LoVo (cell line): ENCODE measurements around the gene VPS33B.
"Not testable (repeated sequence)": the region's sequence is repeated elsewhere in the genome, so short reads cannot be mapped to it uniquely, and the experiment has no call there.

Experiments
- DNase-seq: peaks from one replicate; pipeline ENCODE4 v3.0.0-alpha.2; 2016; ENCODE audit warnings: low spot score

The VPS33B gene

DNA sequence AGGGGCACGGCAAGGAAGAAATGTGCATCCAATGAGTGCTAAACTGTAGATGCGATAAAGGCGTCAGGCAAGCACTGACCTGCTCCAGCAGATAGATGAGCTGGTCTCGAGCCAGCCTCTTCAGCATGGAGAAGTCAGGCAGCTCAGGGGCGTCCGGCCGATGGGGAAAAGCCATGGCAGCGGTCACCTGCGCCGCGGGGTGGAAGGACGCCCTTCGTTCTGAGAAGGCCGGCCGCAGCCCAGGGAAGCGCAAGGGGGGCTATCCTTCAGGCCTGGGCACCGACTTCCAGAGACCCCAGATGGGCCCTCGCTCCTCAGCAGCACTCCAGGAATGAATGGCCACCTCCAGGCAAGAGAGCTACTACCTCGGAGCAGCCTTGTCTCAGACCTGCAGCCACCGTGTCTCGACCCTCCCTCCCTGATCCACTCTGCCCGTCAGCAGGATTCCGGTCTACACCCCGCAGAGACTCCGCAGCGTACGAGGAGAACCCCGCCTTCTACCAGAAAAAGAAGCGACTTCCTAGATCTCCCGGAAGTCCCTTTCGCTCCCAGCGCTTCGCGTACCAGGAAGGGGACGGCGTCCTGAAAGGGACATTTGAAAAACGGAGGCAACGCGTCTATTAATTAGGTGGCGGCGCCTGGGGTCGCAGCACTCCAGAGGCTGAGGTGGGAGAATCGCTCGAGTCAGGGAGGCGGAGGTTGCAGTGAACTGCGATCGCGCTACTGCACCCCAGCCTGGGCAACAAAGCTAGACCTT is at the start of gene VPS33B:
TSS of gene VPS33B (minus strand) at position 520 of the 757 bp plus-strand sequence. CDS start at position 175, 345 bp downstream.
- DNase-seq: peak; percentile 90

DNA sequence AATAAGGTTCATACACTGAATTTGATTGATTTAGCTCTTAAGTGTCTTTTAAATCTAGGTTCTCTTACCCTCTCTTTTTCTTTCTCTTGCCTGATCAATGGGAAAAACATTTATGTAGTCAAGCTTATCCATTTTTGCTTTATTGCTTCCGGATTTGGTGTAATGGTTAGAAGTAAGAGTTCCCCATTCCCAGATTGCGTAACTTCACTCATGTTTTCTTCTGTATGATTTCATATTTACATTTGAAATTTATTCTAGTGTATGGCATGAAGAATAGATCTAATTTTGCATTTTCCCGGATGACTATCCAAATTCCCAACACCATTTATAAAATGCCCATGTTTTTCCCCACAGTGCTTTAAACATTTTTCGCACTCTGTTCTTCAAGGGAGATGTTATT is 49.8 kb upstream of the VPS33B start:
- DNase-seq: no peak

DNA sequence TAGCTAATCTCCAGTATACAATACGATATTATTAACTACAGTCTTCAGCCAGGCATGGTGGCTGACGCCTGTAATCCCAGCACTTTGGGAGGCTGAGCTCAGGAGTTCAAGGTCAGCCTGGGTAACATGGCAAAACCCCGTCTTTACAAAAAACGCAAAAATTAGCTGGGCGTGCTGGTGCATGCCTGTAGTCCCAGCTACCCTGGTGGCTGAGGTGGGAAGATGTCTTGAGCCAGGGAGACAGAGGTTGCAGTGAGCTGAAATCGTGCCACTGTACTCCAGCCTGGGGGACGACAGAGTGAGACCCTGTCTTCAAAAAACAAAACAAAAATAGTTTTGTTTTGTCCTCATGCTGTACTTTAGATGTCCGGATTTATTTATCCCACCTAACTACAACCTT is 48.5 kb upstream of the VPS33B start:
- DNase-seq: no peak

DNA sequence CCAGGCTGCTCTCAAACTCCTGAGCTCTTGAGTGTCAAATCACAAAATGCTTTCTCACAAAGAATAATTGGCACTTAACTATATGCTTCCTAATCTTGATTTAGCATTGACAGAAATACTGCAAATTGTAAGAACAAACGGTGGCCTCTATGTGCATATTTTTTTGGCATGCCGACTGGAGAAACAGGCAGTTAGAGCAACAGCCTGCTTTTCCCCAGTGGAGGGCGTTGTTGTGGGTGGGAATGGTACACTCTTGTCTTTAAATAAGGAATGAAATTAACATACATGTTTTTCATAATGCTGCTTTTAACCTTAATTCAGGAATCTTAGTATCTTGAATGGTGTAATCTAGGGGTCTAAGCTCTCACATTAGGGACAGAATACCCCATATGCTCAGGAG is 46.6 kb upstream of the VPS33B start:
- DNase-seq: no peak

DNA sequence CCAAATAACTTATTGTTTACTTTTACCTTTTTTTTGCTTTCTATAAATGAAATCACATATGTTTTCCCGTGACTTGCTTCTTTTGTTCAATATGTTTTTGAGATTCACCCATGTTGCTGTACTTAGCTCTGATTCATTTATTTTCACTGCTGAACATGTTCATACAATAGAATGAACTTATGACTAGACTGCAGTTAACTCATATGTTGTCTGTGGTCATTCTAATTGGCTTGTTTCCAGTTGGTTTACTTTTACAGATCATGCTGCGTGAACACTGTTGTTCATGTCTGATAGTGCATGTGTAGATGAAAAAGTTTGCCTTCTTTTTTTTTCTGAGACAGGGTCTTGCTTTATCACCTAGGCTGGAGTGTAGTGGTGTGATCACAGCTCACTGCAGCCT is 46.0 kb upstream of the VPS33B start:
- DNase-seq: no peak

DNA sequence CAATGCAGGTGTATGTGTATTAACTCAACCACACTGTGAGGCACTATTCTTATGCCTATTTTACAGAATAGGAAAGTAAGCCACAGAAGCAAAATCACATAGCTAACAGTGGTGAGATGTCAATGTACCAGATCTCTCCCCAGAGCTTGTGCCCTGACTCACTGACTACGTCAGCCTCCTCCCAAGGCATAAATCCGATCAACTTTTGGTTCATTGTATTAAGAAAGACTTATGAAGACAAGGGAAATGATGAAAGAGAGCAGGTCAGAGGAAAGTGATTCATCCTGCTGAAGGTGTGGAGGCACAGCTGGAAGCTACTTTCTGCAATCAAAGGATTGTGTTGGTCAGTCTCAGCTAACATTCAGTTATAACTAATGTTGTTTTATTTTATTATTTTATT is 44.6 kb upstream of the VPS33B start:
- DNase-seq: no peak

DNA sequence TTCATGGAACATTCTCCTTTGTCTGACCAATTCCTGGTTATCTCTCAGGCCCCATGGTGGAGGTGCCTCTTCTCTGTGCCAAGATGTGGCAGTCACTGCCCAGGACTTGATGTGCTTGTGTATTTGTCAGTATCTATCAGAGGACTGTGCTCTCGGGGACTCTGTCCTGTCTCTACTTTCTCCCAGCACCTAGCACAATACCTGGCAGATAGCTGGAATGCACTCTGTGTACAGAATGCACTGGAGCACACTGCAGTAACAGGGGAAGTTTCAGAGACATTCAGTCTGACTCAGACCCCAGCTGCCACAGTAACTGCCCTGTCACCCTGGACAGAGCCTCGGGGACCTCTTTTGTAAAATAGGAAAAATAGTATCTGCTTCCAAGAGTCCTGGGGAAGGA is 43.1 kb upstream of the VPS33B start:
- DNase-seq: no peak

DNA sequence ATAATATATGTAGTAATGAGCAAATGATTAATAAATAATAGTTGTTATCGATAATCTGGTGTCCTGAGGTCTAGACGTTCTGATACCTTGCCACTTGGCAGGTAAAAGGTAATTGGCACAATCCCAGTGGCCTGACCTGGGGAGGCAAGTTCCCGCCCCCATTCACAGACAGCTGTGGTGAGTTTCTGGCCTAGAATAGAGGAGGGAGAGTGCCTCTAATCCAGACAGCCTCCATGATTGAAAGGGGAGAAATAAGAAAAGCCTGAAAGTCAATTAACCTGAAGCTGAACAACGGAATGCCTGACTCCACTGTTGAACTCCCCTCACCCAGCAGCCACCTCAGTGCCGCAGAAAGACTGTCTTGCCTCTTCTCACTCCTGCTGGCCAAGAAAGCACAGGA is 39.6 kb upstream of the VPS33B start:
- no peak for DNase-seq

DNA sequence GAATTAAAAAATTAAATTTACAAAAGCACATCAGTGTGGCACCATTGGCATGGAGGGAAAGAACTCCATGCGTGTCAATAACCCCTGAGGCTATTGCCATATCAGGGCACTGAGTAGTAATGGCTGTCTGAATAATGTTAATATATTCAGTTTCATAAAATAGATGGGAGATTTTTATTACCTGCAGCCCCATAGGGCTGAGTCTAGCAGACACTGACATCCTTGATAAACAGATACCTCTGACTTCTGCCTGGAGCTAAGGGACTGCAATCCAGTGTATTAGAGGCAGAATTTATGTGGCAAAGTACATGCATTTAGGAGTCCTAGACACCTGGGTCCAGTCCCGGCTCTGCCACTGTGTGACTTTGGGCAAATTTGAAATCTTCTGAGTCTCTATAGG is 38.8 kb upstream of the VPS33B start:
- no peak for DNase-seq

DNA sequence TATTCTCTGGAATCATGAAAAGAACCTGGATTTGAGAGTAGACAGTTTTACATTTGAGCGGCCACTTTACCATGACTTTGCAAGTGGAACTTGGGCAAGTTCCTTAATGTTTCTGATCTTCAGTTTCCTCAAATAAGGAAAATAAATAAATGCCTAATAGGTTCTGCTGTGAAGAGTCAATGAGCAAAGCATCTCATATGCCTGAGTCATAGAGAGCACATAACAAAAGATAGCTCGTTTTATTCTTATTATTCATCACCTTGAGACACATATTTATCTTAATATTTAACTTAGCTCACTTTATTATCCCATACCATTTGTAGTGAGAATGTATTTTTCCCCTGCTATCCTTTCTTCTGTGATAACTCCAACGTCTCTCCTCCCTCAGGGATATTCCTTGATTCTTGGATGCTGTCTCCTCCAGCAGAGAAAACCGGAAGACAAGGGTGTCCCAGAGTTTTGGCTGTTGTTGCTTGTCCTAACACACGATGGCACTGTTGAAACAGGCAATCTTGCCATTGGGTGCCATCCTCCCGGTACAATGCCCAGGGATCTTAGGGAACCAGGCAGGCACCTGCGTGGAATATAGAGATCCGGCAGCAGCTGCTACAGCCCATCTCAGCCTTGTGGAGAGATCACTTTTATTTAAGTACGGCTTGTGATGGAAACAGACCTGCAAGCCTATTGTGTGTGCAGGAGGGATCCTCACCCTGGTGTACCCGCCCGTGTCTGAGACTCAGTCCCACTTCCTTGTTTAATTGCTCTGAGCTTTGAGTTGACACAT is 33.3 kb upstream of the VPS33B start:
- DNase-seq: peak; percentile 81

DNA sequence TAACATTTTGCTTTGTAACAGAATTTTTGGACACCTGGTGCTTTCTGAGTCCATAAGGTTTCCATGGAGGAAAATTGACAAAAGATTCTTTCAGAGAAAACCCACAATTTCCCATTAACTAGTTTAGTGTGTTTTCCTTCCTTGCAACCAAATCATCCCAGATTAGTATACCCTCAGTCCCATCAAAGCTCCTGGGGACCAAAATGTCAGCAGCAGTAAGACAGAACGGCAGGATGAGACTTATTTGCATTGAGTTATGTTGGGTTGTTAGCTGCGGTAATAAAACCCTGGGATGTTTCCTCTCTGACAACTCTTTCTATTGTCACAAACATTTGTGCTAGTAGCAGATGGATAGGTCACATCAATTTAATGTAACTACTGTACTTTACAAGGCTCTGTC is 32.4 kb upstream of the VPS33B start:
- DNase-seq: no peak

DNA sequence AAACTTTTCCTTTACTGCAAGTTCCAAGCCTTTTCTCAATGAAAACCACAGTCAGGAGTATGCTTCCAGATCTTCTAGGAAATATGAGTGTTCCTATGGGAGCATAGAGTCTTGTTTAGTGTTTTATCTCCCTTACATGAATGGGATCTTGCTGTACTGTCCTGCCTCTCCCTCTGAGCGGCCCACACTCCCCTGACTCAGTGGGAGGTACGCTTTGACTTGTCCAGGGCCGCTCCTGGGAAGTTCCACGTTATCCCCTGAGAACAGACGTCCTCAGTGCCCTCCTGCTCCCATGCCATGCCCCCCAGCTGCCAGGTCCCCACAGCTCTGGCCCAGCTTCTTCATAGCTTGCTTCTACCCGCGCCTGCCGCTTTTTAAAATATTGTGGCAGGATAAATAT is 28.9 kb upstream of the VPS33B start:
- no peak for DNase-seq

DNA sequence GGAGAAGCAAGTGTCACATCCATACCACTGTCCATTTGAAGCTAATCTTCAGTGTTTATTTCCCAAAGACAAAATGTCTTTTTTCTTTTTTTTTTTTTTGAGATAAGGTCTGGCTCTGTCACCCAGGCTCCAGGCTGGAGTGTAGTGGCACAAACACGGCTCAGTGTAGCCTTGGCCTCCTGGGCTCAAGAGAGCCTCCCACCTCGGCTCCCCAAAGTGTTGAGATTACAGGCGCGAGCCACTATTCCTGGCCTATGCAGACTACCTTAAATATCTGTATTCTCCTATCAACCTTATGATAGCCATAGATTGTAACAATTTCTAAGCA is 27.7 kb upstream of the VPS33B start:
- no peak for DNase-seq

DNA sequence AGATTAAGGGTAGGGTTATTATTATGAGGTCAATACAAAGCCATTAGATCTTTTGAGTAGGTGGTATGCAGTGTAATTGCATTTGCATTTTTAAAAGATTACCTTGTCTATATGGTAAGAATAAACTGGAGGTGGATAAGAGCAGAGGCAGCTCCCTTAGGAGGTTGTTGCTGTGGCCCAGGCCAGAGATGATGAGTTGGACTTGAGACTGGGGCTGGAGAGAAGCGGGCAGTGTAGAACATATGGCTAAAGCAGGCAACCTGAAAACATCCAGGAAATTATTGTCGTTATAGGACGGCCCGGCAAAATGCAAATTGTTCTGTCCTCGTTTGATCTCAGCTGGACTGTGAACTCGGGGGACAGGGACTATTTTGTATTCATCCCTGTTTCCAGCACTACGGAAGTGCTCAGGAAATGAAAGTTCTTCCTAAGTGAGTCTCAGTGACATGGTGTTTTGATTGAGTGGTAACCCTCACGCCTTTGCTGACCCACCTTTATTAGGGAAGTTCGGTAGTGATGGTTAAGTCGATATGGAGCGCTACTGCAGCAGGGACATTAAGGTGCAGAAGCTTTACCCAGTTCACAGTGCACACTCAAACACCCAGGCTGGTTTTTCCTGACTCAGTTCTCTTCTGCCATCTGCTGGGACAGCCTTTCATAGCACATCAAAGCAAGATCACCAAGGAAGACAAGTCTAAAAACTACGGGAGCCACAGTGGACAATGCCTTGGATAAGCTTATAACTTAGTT is 27.2 kb upstream of the VPS33B start:
- peak; percentile 67 for DNase-seq

DNA sequence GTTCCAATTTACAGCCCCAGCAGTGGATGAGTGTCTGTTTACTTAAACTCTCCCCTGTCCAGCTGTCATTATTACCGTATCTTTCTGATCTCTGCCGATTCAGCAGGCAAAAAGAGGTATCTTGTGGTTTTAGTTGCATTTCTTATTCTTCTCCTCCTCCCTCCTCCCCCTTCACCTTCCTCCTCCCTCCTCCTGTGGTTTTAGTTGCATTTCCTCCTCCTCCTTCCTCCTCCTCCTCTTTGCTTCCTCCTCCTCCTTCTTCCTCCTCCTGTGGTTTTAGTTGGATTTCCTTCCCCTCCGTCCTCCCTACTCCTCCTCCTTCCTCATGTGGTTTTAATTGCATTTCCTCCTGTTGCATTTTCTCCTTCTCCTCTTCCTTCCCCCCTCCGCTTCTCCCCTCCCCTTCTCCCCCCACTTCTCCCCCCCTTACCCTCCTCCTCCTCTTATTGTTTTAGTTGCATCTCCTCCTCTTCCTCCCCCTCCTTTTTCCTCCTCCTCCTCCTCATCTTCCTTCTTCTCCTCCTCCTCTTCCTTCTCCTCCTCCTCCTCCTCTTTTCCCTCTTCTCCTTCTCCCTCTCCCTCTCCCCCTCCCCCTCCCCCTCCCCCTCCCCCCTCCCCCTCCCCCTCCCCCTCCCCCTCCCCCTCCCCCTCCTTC is 25.3 kb upstream of the VPS33B start:
- DNase-seq: no peak

DNA sequence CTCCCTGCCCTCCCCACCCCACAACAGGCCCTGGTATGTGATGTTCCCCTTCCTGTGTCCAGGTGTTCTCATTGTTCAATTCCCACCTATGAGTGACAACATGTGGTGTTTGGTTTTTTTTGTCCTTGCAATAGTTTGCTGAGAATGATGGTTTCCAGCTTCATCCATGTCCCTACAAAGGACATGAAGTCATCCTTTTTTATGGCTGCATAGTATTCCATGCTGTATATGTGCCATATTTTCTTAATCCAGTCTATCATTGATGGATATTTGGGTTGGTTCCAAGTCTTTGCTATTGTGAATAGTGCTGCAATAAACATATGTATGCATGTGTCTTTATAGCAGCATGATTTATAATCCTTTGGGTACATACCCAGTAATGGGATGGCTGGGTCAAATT is 23.7 kb upstream of the VPS33B start:
- not testable (repeated sequence) for DNase-seq

DNA sequence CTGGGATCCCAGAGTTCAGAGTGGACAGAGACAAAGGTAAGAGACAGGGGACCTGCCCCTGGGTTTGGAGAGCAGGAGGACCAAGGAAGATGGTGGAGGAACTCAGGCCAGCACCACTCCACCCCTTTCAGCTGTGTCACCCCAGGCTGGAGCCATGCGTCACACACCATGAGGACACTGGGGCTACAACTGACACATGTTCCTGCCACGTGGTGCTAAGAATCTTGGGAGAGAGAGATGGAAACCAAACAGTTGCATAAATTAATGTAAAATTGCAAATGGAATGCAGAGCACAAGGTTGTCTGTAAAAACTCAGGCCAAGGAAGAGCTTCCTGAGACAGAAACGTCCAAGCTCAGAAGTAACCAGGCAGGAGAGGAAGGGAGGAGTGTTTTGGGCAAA is 22.7 kb upstream of the VPS33B start:
- no peak for DNase-seq

DNA sequence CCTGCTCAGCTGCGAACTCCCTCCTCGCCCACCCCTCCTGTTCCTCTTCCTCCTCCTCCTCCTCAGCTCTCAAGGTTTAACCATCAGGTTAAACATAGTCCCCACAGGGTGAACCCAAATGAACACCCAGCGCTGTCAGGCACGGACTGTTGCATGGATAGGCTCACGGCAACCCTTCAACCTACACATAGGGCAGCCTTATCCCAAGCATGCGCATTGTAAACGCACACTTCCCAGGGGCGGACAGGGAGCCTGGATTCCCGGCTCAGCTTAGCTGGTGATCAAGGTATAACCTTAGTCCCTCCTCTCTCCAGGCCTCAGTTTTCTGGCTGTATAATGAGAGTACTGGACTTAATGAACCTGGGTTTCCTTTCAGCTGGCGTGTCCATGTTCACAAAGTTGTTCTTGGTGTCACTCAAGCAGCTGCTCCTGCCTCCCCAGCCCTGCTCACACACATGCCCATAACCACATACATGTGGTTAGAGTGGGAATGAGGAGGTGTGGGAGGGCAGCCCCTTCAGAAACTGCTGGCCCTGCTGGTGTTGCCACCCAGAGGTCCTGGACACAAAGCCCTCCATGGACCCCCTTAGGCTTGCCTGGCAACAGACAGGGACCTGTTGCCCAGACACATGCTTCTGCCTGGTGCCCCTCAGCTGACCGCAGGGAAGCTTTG is 20.9 kb upstream of the VPS33B start:
- no peak for DNase-seq

DNA sequence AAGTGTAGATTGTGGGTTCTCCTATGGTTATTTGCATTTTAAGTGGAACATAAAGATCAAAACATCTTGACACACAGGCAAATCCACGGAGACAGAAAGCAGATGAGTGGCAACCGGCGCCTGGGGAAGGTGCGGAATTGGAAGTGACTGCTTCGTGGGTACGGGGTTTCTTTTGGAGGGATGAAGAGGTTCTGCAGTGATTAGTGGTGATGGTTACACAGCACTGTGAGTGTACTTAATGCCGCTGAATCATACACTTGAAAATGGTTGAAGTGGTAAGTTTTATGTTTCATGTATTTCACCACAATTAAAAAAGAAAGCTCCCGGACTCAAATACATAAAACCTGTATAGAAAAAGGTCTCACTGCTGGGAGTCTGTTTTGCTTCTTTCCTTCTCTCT is 18.5 kb upstream of the VPS33B start:
- DNase-seq: no peak

DNA sequence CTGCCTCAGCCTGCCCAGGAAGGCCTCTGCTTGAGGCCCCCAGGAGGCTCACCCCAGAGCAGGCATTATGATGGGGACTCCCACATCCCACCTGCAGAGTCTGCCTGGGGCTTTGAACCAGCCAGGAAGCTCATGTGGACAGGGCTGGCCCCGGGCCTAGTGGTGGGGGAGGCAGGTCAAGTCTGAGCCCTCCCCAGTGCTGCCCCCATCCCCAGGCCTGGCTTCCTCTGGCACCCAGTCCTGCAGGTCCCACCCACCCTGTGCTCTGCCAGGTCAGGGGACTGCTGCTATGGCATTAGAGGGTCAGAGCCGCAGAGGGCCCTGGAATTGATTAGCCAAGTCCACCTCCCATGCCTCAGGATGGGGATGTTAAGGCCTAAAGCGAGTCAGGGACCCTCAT is 17.6 kb upstream of the VPS33B start:
- DNase-seq: no peak

DNA sequence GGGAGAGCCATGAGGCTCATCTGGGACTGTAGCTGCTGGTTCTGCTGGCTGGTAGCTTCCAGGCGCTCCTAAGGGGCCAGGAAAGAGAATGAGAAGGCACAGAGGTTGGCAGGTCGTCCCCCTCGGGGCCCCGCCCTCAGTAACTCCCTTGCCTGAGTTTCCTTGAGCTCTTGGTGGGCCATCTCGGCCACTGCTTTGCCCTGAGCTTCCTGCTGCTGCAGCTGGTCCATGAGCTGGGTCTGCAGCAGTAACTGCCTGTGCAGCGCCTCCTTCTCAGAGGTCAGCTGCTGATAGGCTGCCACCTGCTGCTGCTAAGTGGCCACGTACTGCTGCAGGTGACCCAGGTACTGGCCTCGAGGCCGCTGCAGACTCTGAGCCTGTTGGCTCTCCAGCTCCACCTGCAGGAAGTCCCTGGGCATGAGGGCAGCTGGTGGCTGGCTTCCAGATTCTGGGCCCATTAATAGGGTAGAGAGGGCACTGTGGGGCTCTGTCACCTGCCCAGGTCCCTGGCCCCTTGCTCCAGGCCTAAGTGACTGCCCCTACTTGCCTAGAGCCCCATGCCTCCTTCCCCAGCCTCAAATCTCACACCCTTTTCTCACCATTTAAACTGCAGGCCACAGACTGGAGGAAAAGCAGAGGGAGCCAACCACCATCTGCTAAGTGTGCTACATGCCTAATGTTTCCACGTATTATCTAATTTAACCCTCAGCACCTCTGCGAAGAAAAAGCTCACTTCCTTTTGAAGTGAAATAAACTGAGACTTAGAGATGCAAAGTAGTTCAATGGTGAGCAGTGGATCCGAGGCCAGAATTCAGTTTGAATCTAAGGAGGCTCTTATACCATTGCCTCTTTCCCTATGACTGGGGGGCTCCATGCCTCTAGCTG is 10.8 kb upstream of the VPS33B start:
- peak; percentile 52 for DNase-seq
